Kidney epithelial cell (primary cell): ENCODE measurements around the gene ZNF780A. TPM values are rescaled to one million over a fixed set of nuclear protein-coding genes. Genes with fewer than 3 reads are reported as not detected.
"Not testable (repeated sequence)": the region's sequence is repeated elsewhere in the genome, so short reads cannot be mapped to it uniquely, and the experiment has no call there.

Experiments used
- DNase-seq: peaks from one replicate; pipeline ENCODE4 v3.0.0-alpha.2; 2010; ENCODE audit warnings: low read depth
- H3K27me3 ChIP-seq: 2 replicates; pipeline ENCODE4 v1.6.0; 2011; ENCODE audit warnings: low read length; ENCODE audit not compliant: control insufficient read depth, insufficient read depth
- H3K36me3 ChIP-seq: 2 replicates; pipeline ENCODE4 v1.5.1; 2011; ENCODE audit warnings: low read length; ENCODE audit not compliant: control insufficient read depth, insufficient read depth
- H3K4me3 ChIP-seq: 2 replicates; pipeline ENCODE4 v1.5.1; 2011; ENCODE audit warnings: low read depth, mild to moderate bottlenecking, control low read depth, low read length
- total RNA-seq: library from RNA; depleted of rRNA; stranded (reverse); fragments of >200 nt; gene quantifications from 2 replicates; pipeline ENCODE4 v1.2.3, GENCODE V29; 2015
- TF ChIP-seq, protein P1 (sequence below): IDR thresholded peaks from 2 replicates; pipeline ENCODE4 v1.5.1; 2011; ENCODE audit warnings: mild to moderate bottlenecking, moderate library complexity, low read length, control low read depth, inconsistent platforms; ENCODE audit not compliant: insufficient read depth, poor library complexity, severe bottlenecking

ZNF780A gene
- total RNA-seq, 1 donor from 2014 or later: 18.6 TPM

DNA sequence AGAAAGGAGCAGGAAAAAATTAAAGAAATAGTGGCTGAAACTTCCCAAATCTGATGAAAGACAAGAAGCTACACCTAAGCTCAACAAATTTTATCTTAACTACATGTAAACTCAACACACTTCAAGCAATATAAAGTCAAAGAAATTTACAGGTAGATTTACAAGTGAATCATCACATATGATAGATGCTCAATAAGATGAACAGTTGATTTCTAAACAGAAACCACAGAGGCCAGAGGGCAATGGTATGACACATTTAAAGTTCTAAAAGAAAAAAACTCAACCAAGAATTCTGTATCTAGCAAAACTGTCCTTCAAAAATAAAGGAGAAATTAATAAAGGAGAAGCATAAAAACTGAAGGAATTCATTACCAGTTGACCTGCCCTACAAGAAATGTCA lies 39.3 kb upstream of the ZNF780A start:
- Histone ChIP-seq H3K4me3 (no peak overlapping the region), H3K27me3 (peaks cover 6% of the 10 kb centered on the region), H3K36me3 (no peaks in the 10 kb centered on the region)
- DNase-seq: no peak
- TF ChIP-seq, protein P1, sequence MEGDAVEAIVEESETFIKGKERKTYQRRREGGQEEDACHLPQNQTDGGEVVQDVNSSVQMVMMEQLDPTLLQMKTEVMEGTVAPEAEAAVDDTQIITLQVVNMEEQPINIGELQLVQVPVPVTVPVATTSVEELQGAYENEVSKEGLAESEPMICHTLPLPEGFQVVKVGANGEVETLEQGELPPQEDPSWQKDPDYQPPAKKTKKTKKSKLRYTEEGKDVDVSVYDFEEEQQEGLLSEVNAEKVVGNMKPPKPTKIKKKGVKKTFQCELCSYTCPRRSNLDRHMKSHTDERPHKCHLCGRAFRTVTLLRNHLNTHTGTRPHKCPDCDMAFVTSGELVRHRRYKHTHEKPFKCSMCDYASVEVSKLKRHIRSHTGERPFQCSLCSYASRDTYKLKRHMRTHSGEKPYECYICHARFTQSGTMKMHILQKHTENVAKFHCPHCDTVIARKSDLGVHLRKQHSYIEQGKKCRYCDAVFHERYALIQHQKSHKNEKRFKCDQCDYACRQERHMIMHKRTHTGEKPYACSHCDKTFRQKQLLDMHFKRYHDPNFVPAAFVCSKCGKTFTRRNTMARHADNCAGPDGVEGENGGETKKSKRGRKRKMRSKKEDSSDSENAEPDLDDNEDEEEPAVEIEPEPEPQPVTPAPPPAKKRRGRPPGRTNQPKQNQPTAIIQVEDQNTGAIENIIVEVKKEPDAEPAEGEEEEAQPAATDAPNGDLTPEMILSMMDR: no peak

- DNase-seq: no peak
- Histone ChIP-seq H3K36me3 (no peaks in the 10 kb centered on the region), H3K27me3 (peaks cover 6% of the 10 kb centered on the region), H3K4me3 (no peak overlapping the region)
- TF ChIP-seq, protein P1: no peak
Observed at GRCh38 chr19:40129425-40129824, 38.7 kb upstream of the ZNF780A start.

GRCh38 chr19:40128991-40129390 lies 38.2 kb upstream of the ZNF780A start:
- Histone ChIP-seq H3K4me3 (no peak overlapping the region), H3K36me3 (no peaks in the 10 kb centered on the region), H3K27me3 (peaks cover 6% of the 10 kb centered on the region)
- DNase-seq: no peak
- TF ChIP-seq, protein P1: no peak

GRCh38 chr19:40119380-40119779 lies 28.6 kb upstream of the ZNF780A start:
- TF ChIP-seq, protein P1: no peak
- Histone ChIP-seq H3K4me3 (no peak overlapping the region), H3K27me3 (no peaks in the 10 kb centered on the region), H3K36me3 (no peaks in the 10 kb centered on the region)
- DNase-seq: no peak

DNA sequence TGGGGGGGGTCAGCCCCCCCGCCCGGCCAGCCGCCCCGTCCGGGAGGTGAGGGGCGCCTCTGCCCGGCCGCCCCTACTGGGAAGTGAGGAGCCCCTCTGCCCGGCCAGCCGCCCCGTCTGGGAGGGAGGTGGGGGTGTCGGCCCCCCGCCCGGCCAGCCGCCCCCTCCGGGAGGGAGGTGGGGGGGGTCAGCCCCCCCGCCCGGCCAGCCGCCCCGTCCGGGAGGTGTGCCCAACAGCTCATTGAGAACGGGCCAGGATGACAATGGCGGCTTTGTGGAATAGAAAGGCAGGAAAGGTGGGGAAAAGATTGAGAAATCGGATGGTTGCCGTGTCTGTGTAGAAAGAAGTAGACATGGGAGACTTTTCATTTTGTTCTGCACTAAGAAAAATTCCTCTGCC lies 27.9 kb upstream of the ZNF780A start:
- H3K4me3 ChIP-seq, H3K27me3 ChIP-seq, H3K36me3 ChIP-seq, DNase-seq: not testable (repeated sequence)

DNA sequence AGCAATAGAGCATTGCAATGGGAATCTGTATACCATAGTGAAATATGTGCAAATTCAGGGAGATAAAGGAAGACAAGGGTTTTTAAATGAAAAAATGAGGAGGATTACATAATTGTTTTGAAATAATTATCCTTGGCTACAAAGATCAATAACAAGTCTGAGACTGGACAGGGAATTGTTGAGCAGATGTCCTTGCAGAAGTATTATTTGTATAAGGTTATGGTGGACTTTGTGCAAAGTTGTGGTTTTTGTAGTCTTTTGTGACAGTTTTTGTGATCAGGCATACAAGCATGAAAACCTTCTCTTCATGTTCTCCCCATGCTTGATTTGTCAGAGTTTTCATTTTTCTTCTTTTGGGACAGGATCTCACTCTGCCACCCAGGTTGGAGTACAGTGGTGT lies 25.3 kb upstream of the ZNF780A start:
- TF ChIP-seq, protein P1: no peak
- DNase-seq: no peak
- no peaks in the 10 kb centered on the region for H3K36me3 ChIP-seq
- no peaks in the 10 kb centered on the region for H3K27me3 ChIP-seq
- no peak overlapping the region for H3K4me3 ChIP-seq

DNA sequence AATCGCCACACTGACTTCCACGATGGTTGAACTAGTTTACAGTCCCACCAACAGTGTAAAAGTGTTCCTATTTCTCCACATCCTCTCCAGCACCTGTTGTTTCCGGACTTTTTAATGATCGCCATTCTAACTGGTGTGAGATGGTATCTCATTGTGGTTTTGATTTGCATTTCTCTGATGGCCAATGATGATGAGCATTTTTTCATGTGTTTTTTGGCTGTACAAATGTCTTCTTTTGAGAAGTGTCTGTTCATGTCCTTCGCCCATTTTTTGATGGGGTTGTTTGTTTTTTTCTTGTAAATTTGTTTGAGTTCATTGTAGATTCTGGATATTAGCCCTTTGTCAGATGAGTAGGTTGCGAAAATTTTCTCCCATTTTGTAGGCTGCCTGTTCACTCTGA lies 23.4 kb upstream of the ZNF780A start:
- not testable (repeated sequence) for H3K36me3 ChIP-seq, H3K4me3 ChIP-seq, DNase-seq, H3K27me3 ChIP-seq

- not testable (repeated sequence) for H3K36me3 ChIP-seq, H3K27me3 ChIP-seq, H3K4me3 ChIP-seq, DNase-seq
Observed at GRCh38 chr19:40112271-40112670, 21.5 kb upstream of the ZNF780A start.
